SHP77 (cell line): ENCODE data around the gene CLEC9A.
"Not testable (repeated sequence)": the region's sequence is repeated elsewhere in the genome, so short reads cannot be mapped to it uniquely, and the experiment has no call there.

Experiments
- DNase-seq, 2 experiments: peaks; one replicate each; lab custom pipeline; 2025; lab: John Stamatoyannopoulos, UW

Gene CLEC9A

GRCh38 chr12:10030446-10030845 lies at the start of gene CLEC9A:
TSS of gene CLEC9A (plus strand) at chr12:10030682. CDS start at chr12:10052688, 22,006 bp downstream.
- DNase-seq: no peak

GRCh38 chr12:9991876-9992275 lies 38.6 kb upstream of the CLEC9A start:
- DNase-seq: no peak

- DNase-seq: no peak
These were observed 38.2 kb upstream of the CLEC9A start for GRCh38 chr12:9992296-9992695.

- DNase-seq: no peak
These were observed 31.5 kb upstream of the CLEC9A start, which contains the start of gene CLEC1B for GRCh38 chr12:9999016-9999415. TSS of gene CLEC1B (minus strand) at chr12:9999121. CDS start at chr12:9999100, 21 bp downstream.

- DNase-seq: no peak
These were observed 29.2 kb upstream of the CLEC9A start for GRCh38 chr12:10001171-10001776.

GRCh38 chr12:10012630-10013330 lies 17.7 kb upstream of the CLEC9A start:
- DNase-seq: no peak

- no peak for DNase-seq
These were observed 15.0 kb upstream of the CLEC9A start for GRCh38 chr12:10015450-10015849.

GRCh38 chr12:10016881-10017280 lies 13.6 kb upstream of the CLEC9A start:
- no peak for DNase-seq

- no peak for DNase-seq
These were observed 12.1 kb upstream of the CLEC9A start for GRCh38 chr12:10018386-10018785.

GRCh38 chr12:10021342-10021741 lies 9.1 kb upstream of the CLEC9A start:
- DNase-seq: no peak

- DNase-seq: no peak
These were observed 5.2 kb upstream of the CLEC9A start for GRCh38 chr12:10025236-10025635.

GRCh38 chr12:10026666-10027065 lies 3.8 kb upstream of the CLEC9A start:
- DNase-seq: not testable (repeated sequence)

GRCh38 chr12:10027311-10027710 lies 3.2 kb upstream of the CLEC9A start:
- no peak for DNase-seq

GRCh38 chr12:10027721-10028120 lies 2.8 kb upstream of the CLEC9A start:
- DNase-seq: no peak

GRCh38 chr12:10031321-10031720 lies 839 bp downstream of the CLEC9A start:
- no peak for DNase-seq

GRCh38 chr12:10031771-10032175 lies 1.3 kb downstream of the CLEC9A start:
- DNase-seq: no peak

- no peak for DNase-seq
These were observed 3.5 kb downstream of the CLEC9A start for GRCh38 chr12:10033783-10034545.

- DNase-seq: no peak
These were observed 11.7 kb downstream of the CLEC9A start for GRCh38 chr12:10042167-10042566.

GRCh38 chr12:10048526-10048925 lies 18.0 kb downstream of the CLEC9A start:
- DNase-seq: no peak

- no peak for DNase-seq
These were observed 21.9 kb downstream of the CLEC9A start for GRCh38 chr12:10052193-10052913.

GRCh38 chr12:10058387-10058786 lies 27.9 kb downstream of the CLEC9A start:
- DNase-seq: no peak

GRCh38 chr12:10065241-10065640 lies 34.8 kb downstream of the CLEC9A start:
- DNase-seq: no peak
